HEK293 (cell line): ENCODE measurements around the gene SRD5A3.

ENCODE experiments used
- CTCF ChIA-PET: fragments of 350-600 bp; formaldehyde crosslinking; extraction: SDS; loops from one replicate; lab custom pipeline; 2021; ENCODE audit warnings: antibody characterized with exemption; lab: Yijun Ruan, JAX
- POLR2A ChIA-PET: fragments of 300-600 bp; formaldehyde crosslinking; extraction: SDS; loops from one replicate; lab custom pipeline; 2020; ENCODE audit warnings: antibody characterized with exemption, inconsistent platforms; lab: Yijun Ruan, JAX
- H3K27ac ChIP-seq: fragments of 200-500 bp; sonication (Bioruptor generic); 2 replicates; pipeline ENCODE4 v1.5.1; 2014; ENCODE audit warnings: low read depth, low read length, control low read depth, inconsistent platforms; ENCODE audit errors: extremely low read depth
- H3K36me3 ChIP-seq, 2 experiments: fragments of 200-500 bp in 1 of 2; sonication (Bioruptor generic) in 1 of 2; 1 replicate in 1 of 2; 2 replicates in 1 of 2; pipeline ENCODE4 v1.5.1; 2014 to 2017; ENCODE audit warnings: inconsistent platforms in 2 of 2, low read length in 2 of 2; ENCODE audit not compliant: control insufficient read depth in 2 of 2, insufficient read depth in 1 of 2
- H3K4me1 ChIP-seq: fragments of 200-500 bp; sonication (Bioruptor generic); 2 replicates; pipeline ENCODE4 v1.5.1; 2014; ENCODE audit warnings: mild to moderate bottlenecking, low read length, inconsistent platforms; ENCODE audit not compliant: control insufficient read depth, insufficient read depth
- H3K4me3 ChIP-seq: 2 replicates; pipeline ENCODE4 v1.5.1; 2011; ENCODE audit warnings: low read depth, mild to moderate bottlenecking, control low read depth, low read length, moderate library complexity
- H3K9me3 ChIP-seq: fragments of 200-500 bp; sonication (Bioruptor generic); 2 replicates; pipeline ENCODE4 v1.5.1; 2014; ENCODE audit warnings: low read depth, low read length, inconsistent platforms; ENCODE audit not compliant: control insufficient read depth, insufficient read depth
- BCL11A ChIP-seq: fragments of 450-650 bp; formaldehyde crosslinking; IDR thresholded peaks from 2 replicates; pipeline ENCODE4 v1.5.1; 2016; ENCODE audit warnings: low read depth, missing biosample characterization, missing genetic modification characterization
- INSM2 ChIP-seq: fragments of 450-650 bp; formaldehyde crosslinking; IDR thresholded peaks from 2 replicates; pipeline ENCODE4 v1.5.1; 2016; ENCODE audit warnings: missing biosample characterization, missing genetic modification characterization
- KLF10 ChIP-seq: fragments of 450-650 bp; IDR thresholded peaks from 2 replicates; pipeline ENCODE4 v1.5.1; 2018; ENCODE audit warnings: missing biosample characterization, mild to moderate bottlenecking, missing genetic modification characterization
- PRDM4 ChIP-seq: fragments of 450-650 bp; formaldehyde crosslinking; IDR thresholded peaks from 2 replicates; pipeline ENCODE4 v1.5.1; 2017; ENCODE audit warnings: missing biosample characterization, missing genetic modification characterization
- PRDM6 ChIP-seq: fragments of 450-650 bp; formaldehyde crosslinking; IDR thresholded peaks from 2 replicates; pipeline ENCODE4 v1.5.1; 2017; ENCODE audit warnings: missing biosample characterization, missing genetic modification characterization
- ZBTB20 ChIP-seq: fragments of 450-650 bp; formaldehyde crosslinking; IDR thresholded peaks from 2 replicates; pipeline ENCODE4 v1.5.1; 2016; ENCODE audit warnings: missing biosample characterization, missing genetic modification characterization
- ZNF148 ChIP-seq: fragments of 450-650 bp; formaldehyde crosslinking; IDR thresholded peaks from 2 replicates; pipeline ENCODE4 v1.5.0; 2017; ENCODE audit warnings: missing biosample characterization, missing genetic modification characterization, borderline replicate concordance
- ZNF366 ChIP-seq: fragments of 450-650 bp; formaldehyde crosslinking; conservative IDR thresholded peaks from 2 replicates; pipeline ENCODE4 v1.5.1; 2016; ENCODE audit warnings: missing biosample characterization, missing genetic modification characterization
- ZNF391 ChIP-seq: fragments of 450-650 bp; formaldehyde crosslinking; IDR thresholded peaks from 2 replicates; pipeline ENCODE4 v1.5.1; 2016; ENCODE audit warnings: low read depth, missing biosample characterization, missing genetic modification characterization, borderline replicate concordance
- ZNF426 ChIP-seq: fragments of 450-650 bp; formaldehyde crosslinking; IDR thresholded peaks from 2 replicates; pipeline ENCODE4 v1.5.1; 2017; ENCODE audit warnings: missing biosample characterization, missing genetic modification characterization, mild to moderate bottlenecking, inconsistent platforms, moderate library complexity
- ZNF530 ChIP-seq: fragments of 450-650 bp; formaldehyde crosslinking; IDR thresholded peaks from 2 replicates; pipeline ENCODE4 v1.5.1; 2016; ENCODE audit warnings: low read depth, missing biosample characterization, missing genetic modification characterization
- ZNF600 ChIP-seq: fragments of 450-650 bp; formaldehyde crosslinking; IDR thresholded peaks from 2 replicates; pipeline ENCODE4 v1.5.1; 2016; ENCODE audit warnings: missing biosample characterization, missing genetic modification characterization
- ZNF624 ChIP-seq: fragments of 450-650 bp; formaldehyde crosslinking; IDR thresholded peaks from 2 replicates; pipeline ENCODE4 v1.5.1; 2017; ENCODE audit warnings: missing biosample characterization, missing genetic modification characterization
- ZNF670 ChIP-seq: fragments of 450-650 bp; formaldehyde crosslinking; IDR thresholded peaks from 2 replicates; pipeline ENCODE4 v1.5.1; 2016; ENCODE audit warnings: missing biosample characterization, missing genetic modification characterization, low read depth
- ZNF704 ChIP-seq: fragments of 450-650 bp; formaldehyde crosslinking; IDR thresholded peaks from 2 replicates; pipeline ENCODE4 v1.5.1; 2016; ENCODE audit warnings: missing biosample characterization, missing genetic modification characterization
- ZNF792 ChIP-seq: fragments of 450-650 bp; formaldehyde crosslinking; IDR thresholded peaks from 2 replicates; pipeline ENCODE4 v1.5.1; 2016; ENCODE audit warnings: missing biosample characterization, missing genetic modification characterization
- ZSCAN5A ChIP-seq: fragments of 450-650 bp; formaldehyde crosslinking; IDR thresholded peaks from 2 replicates; pipeline ENCODE4 v1.5.1; 2016; ENCODE audit warnings: missing biosample characterization, missing genetic modification characterization
- TF ChIP-seq, protein P1 (sequence below): fragments of 450-650 bp; formaldehyde crosslinking; IDR thresholded peaks from 2 replicates; pipeline ENCODE4; 2016; ENCODE audit warnings: missing biosample characterization, missing genetic modification characterization
- TF ChIP-seq, protein P2 (sequence below): fragments of 450-650 bp; formaldehyde crosslinking; IDR thresholded peaks from 2 replicates; pipeline ENCODE4 v1.5.1; 2016; ENCODE audit warnings: missing biosample characterization, missing genetic modification characterization, low read depth
- TF ChIP-seq, protein P3 (sequence below): fragments of 450-650 bp; formaldehyde crosslinking; IDR thresholded peaks from 2 replicates; pipeline ENCODE4 v1.5.1; 2017; ENCODE audit warnings: missing biosample characterization, missing genetic modification characterization

Gene SRD5A3

GRCh38 chr4:55340266-55340665 is 5.8 kb upstream of the SRD5A3 start:
- Histone ChIP-seq H3K36me3 (no peaks in the 10 kb centered on the region), H3K4me1 (no peaks in the 10 kb centered on the region), H3K9me3 (no peaks in the 10 kb centered on the region), H3K27ac (no peak overlapping the region), H3K4me3 (no peak overlapping the region)
- ChIA-PET CTCF (interaction anchor here (0.6 kb wide), 1 partner anchor 571 kb away, joined by 4 read pairs; no protein-coding TSS in a partner anchor), POLR2A (interaction anchor here (0.6 kb wide), 1 partner anchor 204 kb away, joined by 3 read pairs; no protein-coding TSS in a partner anchor)
- TF ChIP-seq ZNF530 (tag by site-specific recombination) (no peak), KLF10 (tag by site-specific recombination) (no peak), ZBTB20 (tag by site-specific recombination) (no peak), ZNF670 (tag by site-specific recombination) (no peak), ZNF148 (tag by site-specific recombination) (no peak), ZNF600 (no peak), BCL11A (no peak), ZNF704 (tag by site-specific recombination) (no peak), PRDM4 (tag by site-specific recombination) (no peak), ZNF366 (no peak), ZNF391 (tag by site-specific recombination) (no peak), INSM2 (tag by site-specific recombination) (no peak), PRDM6 (tag by site-specific recombination) (no peak), ZSCAN5A (tag by site-specific recombination) (no peak), ZNF426 (no peak), ZNF792 (tag by site-specific recombination) (no peak), ZNF624 (tag by site-specific recombination) (no peak)
- TF ChIP-seq, protein P1, sequence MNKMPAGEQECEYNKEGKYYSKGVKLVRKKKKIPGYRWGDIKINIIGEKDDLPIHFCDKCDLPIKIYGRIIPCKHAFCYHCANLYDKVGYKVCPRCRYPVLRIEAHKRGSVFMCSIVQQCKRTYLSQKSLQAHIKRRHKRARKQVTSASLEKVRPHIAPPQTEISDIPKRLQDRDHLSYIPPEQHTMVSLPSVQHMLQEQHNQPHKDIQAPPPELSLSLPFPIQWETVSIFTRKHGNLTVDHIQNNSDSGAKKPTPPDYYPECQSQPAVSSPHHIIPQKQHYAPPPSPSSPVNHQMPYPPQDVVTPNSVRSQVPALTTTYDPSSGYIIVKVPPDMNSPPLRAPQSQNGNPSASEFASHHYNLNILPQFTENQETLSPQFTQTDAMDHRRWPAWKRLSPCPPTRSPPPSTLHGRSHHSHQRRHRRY = no peak
- TF ChIP-seq, protein P2, sequence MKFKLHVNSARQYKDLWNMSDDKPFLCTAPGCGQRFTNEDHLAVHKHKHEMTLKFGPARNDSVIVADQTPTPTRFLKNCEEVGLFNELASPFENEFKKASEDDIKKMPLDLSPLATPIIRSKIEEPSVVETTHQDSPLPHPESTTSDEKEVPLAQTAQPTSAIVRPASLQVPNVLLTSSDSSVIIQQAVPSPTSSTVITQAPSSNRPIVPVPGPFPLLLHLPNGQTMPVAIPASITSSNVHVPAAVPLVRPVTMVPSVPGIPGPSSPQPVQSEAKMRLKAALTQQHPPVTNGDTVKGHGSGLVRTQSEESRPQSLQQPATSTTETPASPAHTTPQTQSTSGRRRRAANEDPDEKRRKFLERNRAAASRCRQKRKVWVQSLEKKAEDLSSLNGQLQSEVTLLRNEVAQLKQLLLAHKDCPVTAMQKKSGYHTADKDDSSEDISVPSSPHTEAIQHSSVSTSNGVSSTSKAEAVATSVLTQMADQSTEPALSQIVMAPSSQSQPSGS (tag by site-specific recombination) = no peak
- TF ChIP-seq, protein P3, sequence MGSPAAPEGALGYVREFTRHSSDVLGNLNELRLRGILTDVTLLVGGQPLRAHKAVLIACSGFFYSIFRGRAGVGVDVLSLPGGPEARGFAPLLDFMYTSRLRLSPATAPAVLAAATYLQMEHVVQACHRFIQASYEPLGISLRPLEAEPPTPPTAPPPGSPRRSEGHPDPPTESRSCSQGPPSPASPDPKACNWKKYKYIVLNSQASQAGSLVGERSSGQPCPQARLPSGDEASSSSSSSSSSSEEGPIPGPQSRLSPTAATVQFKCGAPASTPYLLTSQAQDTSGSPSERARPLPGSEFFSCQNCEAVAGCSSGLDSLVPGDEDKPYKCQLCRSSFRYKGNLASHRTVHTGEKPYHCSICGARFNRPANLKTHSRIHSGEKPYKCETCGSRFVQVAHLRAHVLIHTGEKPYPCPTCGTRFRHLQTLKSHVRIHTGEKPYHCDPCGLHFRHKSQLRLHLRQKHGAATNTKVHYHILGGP = no peak
